Keratinocyte (primary cell): ENCODE measurements around the gene SUCNR1. TPM values are rescaled to one million over a fixed set of nuclear protein-coding genes. Genes with fewer than 3 reads are reported as not detected.
"Not testable (repeated sequence)": the region's sequence is repeated elsewhere in the genome, so short reads cannot be mapped to it uniquely, and the experiment has no call there.

Source experiments
- DNase-seq: peaks from one replicate; pipeline ENCODE4 v3.0.0-alpha.2; 2011; ENCODE audit warnings: low read depth, missing footprints, low spot score
- FAIRE-seq: peaks from 2 replicates; lab custom pipeline; 2011; peaks lifted over from hg19 to GRCh38; lab: Jason Lieb, UNC
- H2AFZ ChIP-seq: 2 replicates; pipeline ENCODE4 v1.6.0; 2012; ENCODE audit warnings: low read length, control low read depth, inconsistent platforms; ENCODE audit not compliant: control insufficient read depth
- H3K27ac ChIP-seq: 2 replicates; pipeline ENCODE4 v1.5.1; 2011; ENCODE audit warnings: low read length; ENCODE audit not compliant: control insufficient read depth, insufficient read depth
- H3K27me3 ChIP-seq: 3 replicates; pipeline ENCODE4 v1.6.0; 2011; ENCODE audit warnings: low read length; ENCODE audit not compliant: control insufficient read depth, insufficient read depth; ENCODE audit errors: extremely low read depth
- H3K36me3 ChIP-seq, 2 experiments: 2 replicates in 1 of 2; 3 replicates in 1 of 2; pipeline ENCODE4 v1.5.1; 2011; ENCODE audit warnings: low read length in 2 of 2, mild to moderate bottlenecking in 1 of 2; ENCODE audit not compliant: control insufficient read depth in 2 of 2, insufficient read depth in 2 of 2; ENCODE audit errors: extremely low read depth in 1 of 2
- H3K4me1 ChIP-seq: 3 replicates; pipeline ENCODE4 v1.5.1; 2011; ENCODE audit warnings: low read length; ENCODE audit not compliant: control insufficient read depth, insufficient read depth; ENCODE audit errors: extremely low read depth
- H3K4me2 ChIP-seq: 3 replicates; pipeline ENCODE4 v1.6.0; 2011; ENCODE audit warnings: low read depth, low read length; ENCODE audit not compliant: control insufficient read depth, insufficient read depth; ENCODE audit errors: extremely low read depth
- H3K4me3 ChIP-seq, 3 experiments: fragments of 200-600 bp in 1 of 3; sonication (generic) in 1 of 3; 2 replicates in 2 of 3; 3 replicates in 1 of 3; pipeline ENCODE4 v1.5.1; 2011 to 2016; ENCODE audit warnings: low read length in 3 of 3, mild to moderate bottlenecking in 3 of 3, control low read depth in 2 of 3, inconsistent platforms in 1 of 3, low read depth in 1 of 3, mixed read lengths in 1 of 3, mixed run types in 1 of 3, moderate library complexity in 1 of 3; ENCODE audit not compliant: control insufficient read depth in 2 of 3, insufficient read depth in 2 of 3; ENCODE audit errors: extremely low read depth in 1 of 3
- H3K79me2 ChIP-seq: 2 replicates; pipeline ENCODE4 v1.6.0; 2012; ENCODE audit warnings: low read length; ENCODE audit not compliant: control insufficient read depth, insufficient read depth
- H3K9ac ChIP-seq: 3 replicates; pipeline ENCODE4 v1.6.0; 2011; ENCODE audit warnings: low read length; ENCODE audit not compliant: control insufficient read depth, insufficient read depth; ENCODE audit errors: extremely low read depth
- H3K9me1 ChIP-seq: 3 replicates; pipeline ENCODE4 v1.6.0; 2011; ENCODE audit warnings: low read length; ENCODE audit not compliant: control insufficient read depth, insufficient read depth; ENCODE audit errors: extremely low read depth
- H3K9me3 ChIP-seq: 2 replicates; pipeline ENCODE4 v1.5.1; 2012; ENCODE audit warnings: low read depth, low read length; ENCODE audit not compliant: control insufficient read depth
- H4K20me1 ChIP-seq: 3 replicates; pipeline ENCODE4 v1.6.0; 2011; ENCODE audit warnings: low read length; ENCODE audit not compliant: control insufficient read depth, insufficient read depth; ENCODE audit errors: extremely low read depth
- CTCF ChIP-seq, 3 experiments: IDR thresholded peaks in 1 of 3; conservative IDR thresholded peaks in 1 of 3; optimal IDR thresholded peaks in 1 of 3; 2 replicates in 2 of 3; 3 replicates in 1 of 3; pipeline versions ENCODE3 to v1.5.1; 2011; ENCODE audit warnings: low read length in 3 of 3, mild to moderate bottlenecking in 3 of 3, moderate library complexity in 2 of 3, control low read depth in 1 of 3, inconsistent platforms in 1 of 3; ENCODE audit not compliant: insufficient read depth in 2 of 3; ENCODE audit errors: extremely low read depth in 1 of 3
- EZH2 ChIP-seq: IDR thresholded peaks from one replicate; pipeline ENCODE4 v1.6.1; 2012; ENCODE audit warnings: inconsistent platforms, mild to moderate bottlenecking, low read length, moderate library complexity
- dilution Hi-C: fragments of 300-500 bp; cut with MboI; formaldehyde crosslinking; loops from one replicate; pipeline ENCODE4 v1.7.0; 2020; ENCODE audit warnings: low sequenced_read_pairs; ENCODE audit not compliant: extremely low pct_ligation_motif_present
- polyA plus RNA-seq, 5 experiments: library from polyadenylated mRNA; depleted of rRNA in 3 of 5; stranded (reverse) in 3 of 5; stranded (forward) in 1 of 5; unstranded in 1 of 5; fragments of >200 nt; gene quantifications; 1 replicate in 1 of 5; 2 replicates in 3 of 5; 3 replicates in 1 of 5; pipeline versions ENCODE4 v1.2.1 to v1.2.3, GENCODE V29; 2011 to 2012; ENCODE audit warnings: missing spikeins in 2 of 5, low read depth in 1 of 5, low replicate concordance in 1 of 5

Gene SUCNR1
- polyA plus RNA-seq, 1 donor (not counting 4 experiments of a cell fraction or from before 2014, with no cell fraction given) = not detected

DNA sequence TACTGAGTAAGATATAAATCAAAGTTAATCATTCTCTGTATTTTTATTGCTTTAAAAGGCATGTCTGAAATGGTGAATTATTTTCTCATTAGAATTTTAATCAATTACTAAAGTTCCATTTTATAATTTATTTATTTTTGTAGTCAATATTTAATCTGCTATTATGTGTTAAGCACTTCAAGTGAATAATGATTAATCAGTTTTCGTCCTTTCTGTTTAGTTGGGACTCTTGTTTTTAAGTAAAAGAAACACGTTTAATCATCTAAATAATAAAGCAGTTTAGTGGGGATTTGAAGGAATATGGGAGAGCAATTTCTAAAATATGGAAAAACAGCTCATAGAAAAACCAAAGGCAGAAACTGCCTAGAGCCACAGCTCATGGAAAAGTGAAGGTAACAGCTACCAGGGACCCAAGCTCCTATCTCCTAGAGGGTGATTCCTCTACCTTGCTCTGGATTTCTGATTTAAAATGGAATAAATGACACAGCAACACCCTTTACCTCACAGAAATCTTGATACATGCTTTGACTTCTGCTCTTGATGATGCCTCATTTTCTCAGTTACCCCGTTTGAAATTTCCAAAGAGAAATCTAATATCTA is 28.0 kb upstream of the SUCNR1 start:
- Histone ChIP-seq H3K36me3 (no peaks in the 10 kb centered on the region), H3K27ac (no peak overlapping the region), H3K9me1 (no peaks in the 10 kb centered on the region), H3K79me2 (no peaks in the 10 kb centered on the region), H3K9ac (no peak overlapping the region), H3K4me2 (no peak overlapping the region), H3K4me1 (no peaks in the 10 kb centered on the region), H3K27me3 (no peaks in the 10 kb centered on the region), H2AFZ (no peak overlapping the region), H3K9me3 (no peaks in the 10 kb centered on the region), H4K20me1 (no peaks in the 10 kb centered on the region), H3K4me3 (no peak overlapping the region)
- FAIRE-seq (no peak), DNase-seq (no peak)
- TF ChIP-seq EZH2 (no peak), CTCF (optimal IDR thresholded peaks at IDR 0.05 in 1 of 3, IDR thresholded peaks at IDR 0.05 in 1 of 3, conservative IDR thresholded peaks at IDR 0.05 in 1 of 3; ENCODE audit: extremely low read depth in 1 of 3, insufficient read depth in 2 of 3, low read length in 3 of 3) (no peak)
- dilution Hi-C loops = no loop called here

- H3K27me3 ChIP-seq, H3K9me1 ChIP-seq, H3K36me3 ChIP-seq, H4K20me1 ChIP-seq, H3K4me1 ChIP-seq, H3K27ac ChIP-seq, H3K4me3 ChIP-seq, FAIRE-seq, H3K9me3 ChIP-seq, H3K79me2 ChIP-seq, DNase-seq, H3K4me2 ChIP-seq, H3K9ac ChIP-seq, dilution Hi-C loops, H2AFZ ChIP-seq: not testable (repeated sequence)
Measured at GRCh38 chr3:151850065-151850464, 23.4 kb upstream of the SUCNR1 start.
